PFSK-1 (cell line): ENCODE results near the gene FAM180A.

ENCODE experiments used
- FOXP2 ChIP-seq: optimal IDR thresholded peaks from 2 replicates; pipeline ENCODE3; 2011; ENCODE audit warnings: borderline replicate concordance, control low read depth, inconsistent platforms; ENCODE audit not compliant: insufficient read depth; ENCODE audit errors: extremely low read length, extremely low read depth
- POLR2AphosphoS5 ChIP-seq: IDR thresholded peaks from 2 replicates; pipeline ENCODE4 v1.6.1; 2012; ENCODE audit warnings: low read depth, mild to moderate bottlenecking, control low read depth, low read length, moderate library complexity
- REST ChIP-seq, 2 experiments: IDR thresholded peaks; 2 replicates each; pipeline versions ENCODE4 v1.6.1 to v1.8.0; 2011 to 2012; ENCODE audit warnings: low read depth in 2 of 2, low read length in 2 of 2, control low read depth in 1 of 2, inconsistent platforms in 1 of 2, mild to moderate bottlenecking in 1 of 2, moderate library complexity in 1 of 2; ENCODE audit not compliant: insufficient read depth in 1 of 2
- SIN3A ChIP-seq: IDR thresholded peaks from 2 replicates; pipeline ENCODE4 v1.6.1; 2012; ENCODE audit warnings: mild to moderate bottlenecking, low read length, moderate library complexity, borderline replicate concordance; ENCODE audit not compliant: insufficient read depth
- TAF1 ChIP-seq: IDR thresholded peaks from 2 replicates; pipeline ENCODE4 v1.6.1; 2012; ENCODE audit warnings: low read length, control low read depth, borderline replicate concordance; ENCODE audit not compliant: insufficient read depth

- no peak for TF ChIP-seq TAF1
- TF ChIP-seq POLR2AphosphoS5 = no peak
- TF ChIP-seq REST (IDR thresholded peaks at IDR 0.05; ENCODE audit: insufficient read depth in 1 of 2, low read depth in 2 of 2, low read length in 2 of 2) = no peak
- no peak for TF ChIP-seq SIN3A
- no peak for TF ChIP-seq FOXP2
These were observed 64.5 kb downstream of the FAM180A start for GRCh38 chr7:135684136-135684535.
